ENCODE measurements around the gene JTB.

DNA sequence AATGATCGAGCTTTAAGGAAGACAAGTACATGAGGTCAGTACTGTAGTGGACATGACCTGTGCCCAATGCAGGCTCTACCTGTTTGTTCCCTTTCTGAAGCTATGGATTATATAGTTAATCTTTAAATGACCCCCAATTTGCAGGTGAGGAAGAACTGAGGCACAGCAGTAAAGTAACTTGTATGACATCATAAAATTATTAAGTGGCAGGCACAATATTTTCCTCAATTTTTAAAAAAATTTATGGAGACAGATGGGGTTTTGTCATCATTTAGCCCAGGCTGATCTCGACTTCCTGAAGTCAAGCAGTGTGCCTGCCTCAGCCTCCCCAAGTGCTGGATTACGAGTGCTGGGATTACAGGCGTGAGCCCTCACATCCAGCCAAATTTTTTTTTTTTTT is 51.1 kb downstream of the JTB start:
- TF ChIP-seq CTCF (IDR thresholded peaks at IDR 0.05) (no peak), POLR2A (IDR thresholded peaks at IDR 0.05) (no peak), POLR2AphosphoS5 (IDR thresholded peaks at IDR 0.05) (no peak)
